ENCODE results near the gene CTIF. TPM values are rescaled to one million over a fixed set of nuclear protein-coding genes. Genes with fewer than 3 reads are reported as not detected.

CTIF gene
- total RNA-seq, 2 experiments from 2014 or later = 0.06 to 0.38 TPM

DNA sequence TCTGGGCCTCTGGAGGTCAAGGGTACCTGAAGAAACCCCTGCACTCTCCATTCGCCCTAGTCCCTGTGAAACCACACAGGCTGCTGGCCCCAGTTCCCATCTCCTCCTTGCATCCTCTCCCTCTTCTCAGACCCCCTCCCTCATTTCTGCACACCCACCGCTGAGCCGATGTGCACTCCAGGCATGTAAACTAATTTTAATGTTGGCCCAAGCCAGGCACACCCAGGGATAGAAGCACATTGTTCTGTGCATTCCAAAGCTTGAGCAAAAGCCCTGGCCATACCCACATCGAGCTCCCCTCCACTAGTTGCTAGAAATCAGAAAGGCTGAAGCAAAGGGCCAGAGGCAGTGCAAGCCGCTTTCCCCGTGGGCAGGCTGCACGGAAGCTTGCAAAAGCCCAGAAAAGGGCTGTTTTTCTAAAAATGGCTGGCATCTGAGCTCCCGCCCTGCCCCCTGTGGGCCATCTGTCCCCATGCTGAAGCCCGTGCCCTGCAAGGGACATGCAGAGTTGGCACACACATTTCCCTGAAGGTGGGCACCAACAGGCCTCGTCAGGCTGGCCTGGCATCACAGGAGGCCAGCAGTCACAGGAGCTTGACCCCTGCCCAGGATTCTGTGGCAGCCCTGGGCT is 230.3 kb downstream of the CTIF start:
- Histone ChIP-seq H3K79me2 (ENCODE audit: insufficient read depth, low read depth, low read length) (no peaks in the 10 kb centered on the region), H3K9me3 (ENCODE audit: low read length) (no peaks in the 10 kb centered on the region), H4K20me1 (ENCODE audit: insufficient read depth, low read length) (no peaks in the 10 kb centered on the region), H3K9me2 (ENCODE audit: insufficient read depth, low read length) (no peaks in the 10 kb centered on the region), H3K36me3 (ENCODE audit: insufficient read depth, low read length) (no peaks in the 10 kb centered on the region), H3K4me2 (ENCODE audit: low read length) (no peak overlapping the region), H3K27ac (ENCODE audit: low read depth, low read length, poor library complexity, severe bottlenecking) (no peak overlapping the region), H2AFZ (ENCODE audit: low read length) (no peak overlapping the region), H3K4me3 (ENCODE audit: low read depth, low read length, poor library complexity, severe bottlenecking) (no peak overlapping the region), H3K4me1 (ENCODE audit: insufficient read depth, low read length, poor library complexity, severe bottlenecking) (no peaks in the 10 kb centered on the region)
- TF ChIP-seq, protein P1, sequence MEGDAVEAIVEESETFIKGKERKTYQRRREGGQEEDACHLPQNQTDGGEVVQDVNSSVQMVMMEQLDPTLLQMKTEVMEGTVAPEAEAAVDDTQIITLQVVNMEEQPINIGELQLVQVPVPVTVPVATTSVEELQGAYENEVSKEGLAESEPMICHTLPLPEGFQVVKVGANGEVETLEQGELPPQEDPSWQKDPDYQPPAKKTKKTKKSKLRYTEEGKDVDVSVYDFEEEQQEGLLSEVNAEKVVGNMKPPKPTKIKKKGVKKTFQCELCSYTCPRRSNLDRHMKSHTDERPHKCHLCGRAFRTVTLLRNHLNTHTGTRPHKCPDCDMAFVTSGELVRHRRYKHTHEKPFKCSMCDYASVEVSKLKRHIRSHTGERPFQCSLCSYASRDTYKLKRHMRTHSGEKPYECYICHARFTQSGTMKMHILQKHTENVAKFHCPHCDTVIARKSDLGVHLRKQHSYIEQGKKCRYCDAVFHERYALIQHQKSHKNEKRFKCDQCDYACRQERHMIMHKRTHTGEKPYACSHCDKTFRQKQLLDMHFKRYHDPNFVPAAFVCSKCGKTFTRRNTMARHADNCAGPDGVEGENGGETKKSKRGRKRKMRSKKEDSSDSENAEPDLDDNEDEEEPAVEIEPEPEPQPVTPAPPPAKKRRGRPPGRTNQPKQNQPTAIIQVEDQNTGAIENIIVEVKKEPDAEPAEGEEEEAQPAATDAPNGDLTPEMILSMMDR (conservative IDR thresholded peaks at IDR 0.05; ENCODE audit: low read length) = no peak
- no peak for TF ChIP-seq EZH2phosphoT487 (IDR thresholded peaks at IDR 0.05; ENCODE audit: borderline replicate concordance, low read depth, low read length)
- DNase-seq (ENCODE audit: low spot score) = no peak
- ChIA-PET POLR2A (no interaction called here), CTCF (ENCODE audit: unreplicated experiment) (no interaction called here)
- no TSS peak for BruUV-seq (replicated peaks)
- intact Hi-C loops (cut with micrococcal nuclease; ENCODE audit: unreplicated experiment) = loop anchor here (5.0 kb wide), 1 partner anchor 92 kb away; no protein-coding TSS in a partner anchor

- Histone ChIP-seq H3K4me2 (ENCODE audit: low read length) (no peak overlapping the region), H3K36me3 (ENCODE audit: insufficient read depth, low read length) (no peaks in the 10 kb centered on the region), H3K9me3 (ENCODE audit: low read length) (no peaks in the 10 kb centered on the region), H3K4me1 (ENCODE audit: insufficient read depth, low read length, poor library complexity, severe bottlenecking) (no peaks in the 10 kb centered on the region), H2AFZ (ENCODE audit: low read length) (no peak overlapping the region), H3K27ac (ENCODE audit: low read depth, low read length, poor library complexity, severe bottlenecking) (no peak overlapping the region), H3K4me3 (ENCODE audit: low read depth, low read length, poor library complexity, severe bottlenecking) (no peak overlapping the region), H4K20me1 (ENCODE audit: insufficient read depth, low read length) (no peaks in the 10 kb centered on the region), H3K9me2 (ENCODE audit: insufficient read depth, low read length) (no peaks in the 10 kb centered on the region), H3K79me2 (ENCODE audit: insufficient read depth, low read depth, low read length) (no peaks in the 10 kb centered on the region)
- POLR2A ChIA-PET = no interaction called here
- CTCF ChIA-PET (ENCODE audit: unreplicated experiment) = no interaction called here
- DNase-seq (ENCODE audit: low spot score) = no peak
- intact Hi-C loops (cut with micrococcal nuclease; ENCODE audit: unreplicated experiment) = no loop called here
- no peak for TF ChIP-seq EZH2phosphoT487 (IDR thresholded peaks at IDR 0.05; ENCODE audit: borderline replicate concordance, low read depth, low read length)
- TF ChIP-seq, protein P1 (conservative IDR thresholded peaks at IDR 0.05; ENCODE audit: low read length) = no peak
- BruUV-seq (replicated peaks) = no TSS peak
Measured at GRCh38 chr18:48770243-48770642, 231.4 kb downstream of the CTIF start.

DNA sequence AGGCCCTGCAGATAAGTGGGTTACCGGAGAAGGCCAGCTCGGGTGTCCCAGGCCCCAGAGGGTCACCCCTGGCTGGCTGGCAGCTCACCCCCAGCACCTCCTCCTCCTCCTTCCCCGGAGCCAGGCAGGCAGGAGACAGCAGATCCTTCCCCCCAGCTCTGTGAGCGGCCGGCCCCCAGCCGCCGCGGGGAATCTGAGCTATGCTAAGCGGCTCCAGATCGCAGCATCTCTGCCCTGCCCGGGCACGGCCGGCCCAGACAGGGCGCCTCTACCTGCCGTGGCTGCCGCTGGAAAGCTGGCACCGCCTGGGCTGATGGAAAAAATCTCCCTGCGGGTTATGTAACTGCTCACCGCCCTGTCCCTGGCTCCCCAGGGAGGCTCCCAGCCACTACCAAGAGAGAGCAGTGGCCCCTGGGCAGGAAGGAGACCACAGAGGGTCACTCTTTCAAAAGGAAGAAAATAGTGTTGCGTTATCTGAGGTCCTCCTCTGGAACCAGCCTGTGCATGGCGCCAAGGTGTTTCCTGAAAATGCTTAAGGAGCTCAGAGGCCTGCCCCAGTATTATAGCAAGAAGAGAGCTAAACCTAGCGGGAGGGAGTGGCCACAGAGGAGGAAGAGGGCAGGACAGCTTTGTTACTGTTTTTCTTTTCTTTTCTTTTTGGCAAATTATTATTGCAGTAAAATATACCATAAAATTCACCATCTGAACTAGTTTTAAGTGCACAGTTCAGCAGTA is 233.0 kb downstream of the CTIF start:
- no peak overlapping the region for H2AFZ ChIP-seq (ENCODE audit: low read length)
- H3K36me3 ChIP-seq (ENCODE audit: insufficient read depth, low read length) = no peaks in the 10 kb centered on the region
- DNase-seq (ENCODE audit: low spot score) = no peak
- BruUV-seq (replicated peaks) = no TSS peak
- ChIA-PET POLR2A (no interaction called here), CTCF (ENCODE audit: unreplicated experiment) (no interaction called here)
- H3K4me3 ChIP-seq (ENCODE audit: low read depth, low read length, poor library complexity, severe bottlenecking) = no peak overlapping the region
- intact Hi-C loops (cut with micrococcal nuclease; ENCODE audit: unreplicated experiment) = no loop called here
- TF ChIP-seq EZH2phosphoT487 (IDR thresholded peaks at IDR 0.05; ENCODE audit: borderline replicate concordance, low read depth, low read length) = no peak
- TF ChIP-seq, protein P1 (conservative IDR thresholded peaks at IDR 0.05; ENCODE audit: low read length) = no peak
- peaks cover 3% of the 10 kb centered on the region for H3K4me1 ChIP-seq (ENCODE audit: insufficient read depth, low read length, poor library complexity, severe bottlenecking)
- H3K27ac ChIP-seq (ENCODE audit: low read depth, low read length, poor library complexity, severe bottlenecking) = no peak overlapping the region
- no peak overlapping the region for H3K4me2 ChIP-seq (ENCODE audit: low read length)
- no peaks in the 10 kb centered on the region for H3K9me2 ChIP-seq (ENCODE audit: insufficient read depth, low read length)
- H4K20me1 ChIP-seq (ENCODE audit: insufficient read depth, low read length) = no peaks in the 10 kb centered on the region
- no peaks in the 10 kb centered on the region for H3K79me2 ChIP-seq (ENCODE audit: insufficient read depth, low read depth, low read length)
- no peaks in the 10 kb centered on the region for H3K9me3 ChIP-seq (ENCODE audit: low read length)

Measured in OCI-LY7 (cell line).